Measurements from ENCODE around the gene NUDT16L1.

Gene NUDT16L1

DNA sequence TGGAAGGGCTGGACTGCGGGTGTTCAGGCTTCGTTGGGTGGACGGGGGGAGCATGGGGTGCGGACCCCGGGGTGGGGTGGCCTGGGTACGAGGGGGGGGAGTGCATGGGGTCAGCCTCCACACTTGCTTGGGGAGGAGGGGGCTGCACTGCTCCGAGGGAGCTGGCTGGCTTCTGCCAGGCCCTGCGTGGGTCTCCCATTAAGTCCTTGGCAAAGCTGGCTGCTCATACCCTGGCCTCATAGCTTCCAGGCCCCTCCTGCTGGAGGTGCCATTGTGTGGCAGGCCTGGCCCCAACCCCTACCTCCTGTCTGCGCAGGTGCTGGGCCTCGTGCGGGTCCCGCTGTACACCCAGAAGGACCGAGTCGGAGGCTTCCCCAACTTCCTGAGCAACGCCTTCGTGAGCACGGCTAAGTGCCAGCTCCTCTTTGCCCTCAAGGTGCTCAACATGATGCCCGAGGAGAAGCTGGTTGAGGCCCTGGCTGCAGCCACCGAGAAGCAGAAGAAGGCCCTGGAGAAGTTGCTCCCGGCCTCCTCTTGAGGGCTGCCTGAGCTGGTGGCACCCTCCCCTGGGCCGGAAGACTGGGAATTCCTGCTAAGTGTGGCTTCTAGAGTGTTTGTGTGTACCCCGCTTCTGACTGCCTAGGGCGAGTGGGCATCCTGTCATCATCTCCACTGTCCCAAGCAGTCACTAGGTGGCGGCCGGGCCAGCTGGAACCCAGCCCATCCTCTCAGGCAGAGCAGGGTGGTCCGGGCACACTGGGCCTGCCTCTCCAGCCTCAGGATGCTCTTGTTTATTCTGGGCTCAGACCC is 1.5 kb downstream of the NUDT16L1 start:
- no peak for DNase-seq (ENCODE audit: low read depth in 2 of 2)

DNA sequence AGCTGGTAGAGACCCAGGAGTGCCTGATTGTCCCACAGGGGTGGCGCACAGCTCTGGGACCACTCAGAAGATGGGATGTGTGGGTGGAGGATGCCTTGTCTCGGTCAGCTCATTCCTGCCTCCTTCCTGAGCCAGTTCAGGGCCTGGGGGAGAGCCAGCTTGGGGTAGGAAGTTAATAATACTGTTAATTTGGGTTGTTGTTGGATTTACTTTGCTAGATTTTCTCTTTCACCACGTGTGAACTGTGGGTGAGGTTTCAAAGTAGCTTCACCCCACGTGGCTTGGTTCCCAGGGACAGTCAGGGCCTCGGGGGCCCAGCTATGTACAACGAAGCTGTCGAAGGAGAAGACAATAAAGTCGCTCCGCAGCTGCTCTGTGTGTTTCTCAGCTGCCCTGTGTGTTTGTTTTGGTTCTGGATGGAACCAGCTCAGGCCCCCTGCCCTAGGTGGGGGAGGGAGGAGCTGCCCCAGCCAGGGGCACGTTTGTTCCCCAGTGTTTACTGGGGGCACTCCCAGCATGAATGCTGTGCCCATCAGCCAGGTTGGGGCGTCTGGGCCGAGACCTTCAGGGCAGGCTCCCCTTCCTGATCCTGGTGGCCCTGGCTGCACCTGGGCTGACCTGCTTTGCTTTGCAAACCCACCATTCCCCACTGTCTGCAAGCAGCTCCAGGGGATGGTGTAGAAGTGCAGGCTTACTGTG is 2.3 kb downstream of the NUDT16L1 start:
- no peak for DNase-seq (ENCODE audit: low read depth in 2 of 2)

DNA sequence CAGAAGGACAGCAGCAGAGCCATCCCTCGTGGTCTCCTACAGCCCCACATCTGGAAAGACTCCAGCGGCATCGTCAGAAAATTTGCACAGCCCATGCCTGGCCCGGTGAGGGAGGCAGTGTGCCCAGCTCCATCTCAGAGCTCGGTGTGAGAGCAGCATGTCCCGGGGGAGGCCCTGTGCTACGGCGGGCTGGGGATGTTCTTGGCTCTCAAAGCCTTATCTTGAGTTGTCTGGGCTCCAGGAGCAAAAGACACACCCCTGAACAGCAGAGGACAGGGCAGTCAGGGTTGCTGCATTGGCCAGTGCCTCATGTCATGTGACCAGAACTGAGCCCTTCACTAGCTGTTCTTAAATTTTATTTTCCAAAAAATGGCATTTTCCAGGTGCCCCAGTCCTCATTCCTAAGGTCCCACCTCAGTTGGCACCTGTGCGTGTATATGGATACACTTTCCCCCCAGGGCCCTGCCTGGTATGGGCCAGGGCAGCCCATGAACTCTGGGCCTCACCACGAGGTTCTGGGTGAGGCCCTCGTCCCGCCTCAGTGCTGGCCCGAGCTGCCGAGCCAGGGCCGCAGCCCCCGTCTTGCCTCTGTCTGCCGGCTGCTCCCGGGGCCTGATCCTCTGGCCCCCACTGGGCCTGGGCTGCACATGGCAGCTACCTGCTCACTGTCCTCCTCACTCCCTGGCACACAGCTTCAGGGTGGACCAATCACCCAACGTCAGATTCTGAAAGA is 3.0 kb downstream of the NUDT16L1 start:
- no peak for DNase-seq (ENCODE audit: low read depth in 2 of 2)

DNA sequence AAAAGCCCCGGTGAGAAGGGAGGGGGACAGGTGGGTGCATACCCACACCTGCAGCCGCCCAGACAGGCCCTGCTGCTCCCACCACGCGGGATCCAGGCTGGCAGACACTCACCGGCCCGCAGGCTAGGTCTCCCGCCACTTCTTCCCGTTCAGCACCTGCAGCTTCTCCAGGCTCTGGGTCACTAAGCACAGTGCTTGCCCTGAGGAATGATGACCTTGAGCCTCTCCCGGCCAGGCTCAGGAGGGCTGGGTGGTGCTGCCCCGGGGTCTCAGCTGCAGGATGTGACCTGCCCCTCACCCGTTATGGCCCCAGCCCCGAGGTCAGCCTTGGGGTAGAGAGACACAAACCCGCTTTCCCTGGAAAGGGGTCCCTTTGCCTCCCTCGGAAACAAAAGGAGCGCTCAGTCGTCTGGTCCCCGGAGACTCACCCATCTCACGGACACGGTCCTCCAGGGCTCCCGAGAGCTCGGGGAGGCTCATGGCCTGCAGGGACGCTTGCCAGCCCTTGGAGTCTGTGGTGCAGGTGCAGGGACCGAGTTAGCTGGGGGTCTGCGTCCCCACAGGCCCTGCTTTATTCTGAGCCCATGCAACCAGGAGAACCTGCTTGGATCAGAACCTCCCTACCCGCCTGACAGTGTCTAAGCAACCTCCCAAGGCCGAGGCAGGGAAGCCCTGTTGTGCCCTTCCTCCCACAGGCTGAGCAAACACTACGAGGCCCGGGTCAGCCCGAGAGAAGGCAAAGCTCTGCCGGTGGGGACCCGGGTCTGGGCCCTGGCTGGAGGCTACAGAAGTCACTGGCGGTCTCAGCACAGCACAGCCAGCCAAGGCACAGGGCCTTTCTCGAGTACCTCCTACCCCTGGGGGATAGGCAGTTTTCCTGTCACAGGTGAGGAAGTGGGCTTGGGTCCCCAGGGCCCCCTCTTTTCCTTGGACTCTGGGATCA is 3.8 kb downstream of the NUDT16L1 start:
- DNase-seq (ENCODE audit: low read depth in 2 of 2): no peak

GRCh38 chr16:4697848-4698291 is 4.5 kb downstream of the NUDT16L1 start:
- DNase-seq (ENCODE audit: low read depth in 2 of 2): no peak

- DNase-seq (ENCODE audit: low read depth in 2 of 2): no peak
Observed at GRCh38 chr16:4698321-4699045, 5.1 kb downstream of the NUDT16L1 start.

- no peak for DNase-seq (ENCODE audit: low read depth in 2 of 2)
Observed at GRCh38 chr16:4699046-4699556, 5.7 kb downstream of the NUDT16L1 start.

- no peak for DNase-seq (ENCODE audit: low read depth in 2 of 2)
Observed at GRCh38 chr16:4700380-4700996, 7.1 kb downstream of the NUDT16L1 start.

DNA sequence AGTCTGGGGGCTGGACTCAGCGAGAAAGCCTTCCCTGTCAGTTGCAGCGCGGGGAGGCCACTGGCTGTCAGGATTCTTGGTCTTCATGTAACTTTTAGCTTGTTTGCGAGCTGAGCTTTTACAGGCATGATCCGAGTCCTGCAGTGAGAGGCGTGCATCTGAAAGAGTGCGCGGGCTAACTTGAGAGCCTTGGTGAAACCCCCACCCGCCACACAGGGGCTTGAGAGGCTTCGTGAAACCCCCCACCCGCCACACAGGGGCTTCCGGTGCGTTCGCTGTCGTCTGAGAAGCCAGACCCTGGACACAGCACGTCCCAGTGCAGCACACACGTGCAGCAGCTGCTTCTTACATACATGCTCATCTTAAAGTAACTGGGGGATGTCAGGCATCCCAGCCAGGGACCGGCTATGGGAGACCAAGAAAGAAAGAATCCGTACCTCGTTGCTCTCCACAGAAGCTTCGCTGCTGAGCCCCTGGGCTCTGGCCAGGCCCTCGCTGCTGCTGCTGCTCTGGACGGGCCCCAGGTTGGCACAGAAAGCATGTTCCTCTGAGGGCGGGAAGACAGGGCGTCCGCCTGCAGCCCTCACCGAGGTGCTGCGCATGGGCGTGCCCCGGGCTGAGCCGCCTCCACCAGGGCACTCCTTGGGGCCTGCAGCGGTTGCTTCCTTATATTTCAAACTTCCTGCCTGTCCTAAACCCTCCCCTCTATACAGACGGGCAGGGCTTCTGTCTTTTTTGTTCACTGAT is 7.8 kb downstream of the NUDT16L1 start:
- no peak for DNase-seq (ENCODE audit: low read depth in 2 of 2)

DNA sequence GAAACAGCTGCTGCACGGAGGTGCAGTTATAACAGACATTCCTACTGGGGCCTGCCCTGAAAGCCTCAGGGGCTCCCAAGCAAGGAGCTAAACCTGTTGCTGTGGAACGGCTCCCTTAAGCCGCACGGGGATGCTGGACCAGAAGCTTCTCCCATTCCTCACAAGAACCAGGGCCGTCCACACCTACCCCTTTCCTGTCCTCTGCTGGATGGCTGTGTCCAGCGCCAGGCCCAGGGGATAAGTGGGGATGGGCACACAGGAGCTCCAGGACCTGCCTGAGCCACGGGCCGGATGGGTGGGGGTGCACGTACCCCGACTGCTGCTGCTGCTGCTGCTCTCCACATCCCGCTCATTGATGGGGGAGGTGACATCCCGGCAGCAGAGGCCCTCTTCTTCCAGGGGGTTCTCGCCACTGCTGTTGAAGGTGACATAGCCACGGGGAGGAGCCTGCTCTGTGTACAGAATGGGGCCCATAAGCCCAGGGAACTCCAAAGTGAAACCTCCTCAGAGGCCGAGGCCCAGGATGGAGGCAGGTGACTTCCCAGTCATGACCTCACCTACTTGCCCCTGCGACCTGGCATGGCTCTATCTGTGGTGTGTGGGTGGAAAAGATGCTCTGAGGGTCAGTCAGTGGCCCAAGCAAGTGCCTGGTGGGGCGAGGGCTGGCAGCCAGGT is 8.6 kb downstream of the NUDT16L1 start:
- no peak for DNase-seq (ENCODE audit: low read depth in 2 of 2)

GRCh38 chr16:4702466-4702808 is 9.1 kb downstream of the NUDT16L1 start:
- no peak for DNase-seq (ENCODE audit: low read depth in 2 of 2)

- DNase-seq (ENCODE audit: low read depth in 2 of 2): no peak
Observed at GRCh38 chr16:4703906-4704305, 10.5 kb downstream of the NUDT16L1 start.

DNA sequence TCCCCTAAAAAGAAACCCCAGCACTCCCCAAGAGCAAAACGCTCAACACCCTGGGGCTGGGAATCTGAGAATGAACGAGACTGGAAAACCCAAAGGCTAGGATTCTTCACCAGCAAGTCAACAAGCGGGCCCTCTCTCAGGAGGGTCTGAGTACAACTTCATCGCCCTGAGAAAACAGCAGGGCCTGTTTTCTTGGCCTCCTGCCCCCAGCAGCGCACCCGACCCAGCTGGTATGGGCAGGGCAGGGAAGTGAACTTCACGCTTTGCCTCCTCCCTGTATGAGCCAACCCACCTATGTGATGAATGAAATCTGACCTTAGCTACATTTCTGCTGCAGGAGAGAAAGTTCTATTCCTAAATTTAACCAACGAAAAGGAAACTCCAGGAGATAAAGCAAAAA is 11.1 kb downstream of the NUDT16L1 start:
- DNase-seq (ENCODE audit: low read depth in 2 of 2): no peak

- DNase-seq (ENCODE audit: low read depth in 2 of 2): no peak
Observed at GRCh38 chr16:4704913-4705312, 11.6 kb downstream of the NUDT16L1 start.

DNA sequence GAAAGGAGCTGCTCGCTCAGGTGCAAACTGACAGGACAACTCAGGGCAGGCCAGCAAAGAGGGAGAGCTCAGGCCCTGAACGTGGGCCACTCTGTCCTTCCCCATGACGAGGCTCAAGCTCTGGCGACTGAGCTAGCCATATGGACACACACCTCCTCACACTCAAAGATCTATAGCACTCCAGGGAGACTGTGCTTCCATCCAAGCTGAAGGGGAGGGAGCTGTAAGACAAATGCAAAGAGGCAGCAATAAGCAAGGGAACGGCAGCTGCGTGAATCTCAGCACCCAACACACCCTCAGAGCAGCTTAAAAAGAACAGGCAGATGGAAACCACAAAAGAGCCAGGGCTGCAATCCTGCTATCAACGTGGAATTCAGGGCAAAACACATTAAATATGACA is 13.5 kb downstream of the NUDT16L1 start:
- no peak for DNase-seq (ENCODE audit: low read depth in 2 of 2)

DNA sequence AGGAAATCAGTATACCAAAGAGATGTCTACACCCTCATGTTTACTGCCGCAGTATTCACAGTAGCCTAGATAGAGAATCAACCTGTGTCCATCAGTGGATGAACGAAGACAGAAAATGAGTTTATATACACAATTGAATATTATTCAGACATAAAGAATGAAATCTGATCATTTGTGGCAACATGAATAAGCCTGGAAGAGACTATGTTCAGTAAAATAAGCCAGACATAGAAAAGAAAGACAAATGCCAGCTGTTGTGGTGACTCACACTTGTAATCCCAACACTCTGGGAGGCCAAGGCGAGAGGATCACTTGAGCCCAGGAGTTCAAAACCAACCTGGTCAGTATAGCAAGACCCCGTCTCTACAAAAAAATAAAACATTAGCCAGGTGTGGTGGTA is 16.1 kb downstream of the NUDT16L1 start:
- DNase-seq (ENCODE audit: low read depth in 2 of 2): no peak

DNA sequence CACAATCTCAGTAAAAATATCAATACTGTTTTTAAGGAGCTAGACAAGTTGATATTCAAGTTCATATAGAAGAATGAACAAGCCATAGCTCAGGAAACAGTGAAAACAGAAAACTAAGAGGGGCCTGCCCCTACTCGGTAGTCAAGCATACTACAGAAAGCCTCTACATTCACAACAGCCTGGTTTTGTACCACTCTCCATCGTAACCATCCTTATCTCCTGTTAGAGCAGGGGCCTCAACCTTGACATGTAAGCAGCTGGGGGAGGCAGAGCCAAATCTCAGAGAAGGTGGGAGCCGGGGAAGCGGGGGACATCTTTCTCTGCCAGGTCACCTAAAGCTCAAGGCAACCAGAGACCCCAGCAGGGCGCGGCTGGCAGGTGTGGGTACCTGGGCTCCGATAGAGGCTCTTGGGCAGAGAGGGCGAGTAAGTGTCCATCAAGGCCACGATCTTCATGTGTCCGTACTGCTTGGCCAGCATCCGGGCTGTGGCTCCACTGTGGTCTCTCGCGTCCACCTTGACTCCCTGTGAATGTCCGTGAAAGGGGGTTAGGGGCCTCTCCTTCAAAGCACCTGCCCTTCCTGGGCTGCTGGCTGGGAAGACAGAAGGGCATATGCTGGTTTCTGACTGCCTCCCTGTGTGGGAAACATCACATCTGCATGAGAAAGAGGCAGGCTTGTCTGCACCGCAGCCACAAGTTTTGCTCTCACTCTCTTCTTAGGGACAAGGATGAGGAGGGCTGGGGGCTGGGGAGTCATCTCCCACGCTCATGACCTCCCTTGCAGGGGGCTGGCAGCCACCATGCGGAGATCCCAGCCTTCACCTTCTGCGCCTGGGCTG is 20.5 kb downstream of the NUDT16L1 start:
- DNase-seq (ENCODE audit: low read depth in 2 of 2): no peak

DNA sequence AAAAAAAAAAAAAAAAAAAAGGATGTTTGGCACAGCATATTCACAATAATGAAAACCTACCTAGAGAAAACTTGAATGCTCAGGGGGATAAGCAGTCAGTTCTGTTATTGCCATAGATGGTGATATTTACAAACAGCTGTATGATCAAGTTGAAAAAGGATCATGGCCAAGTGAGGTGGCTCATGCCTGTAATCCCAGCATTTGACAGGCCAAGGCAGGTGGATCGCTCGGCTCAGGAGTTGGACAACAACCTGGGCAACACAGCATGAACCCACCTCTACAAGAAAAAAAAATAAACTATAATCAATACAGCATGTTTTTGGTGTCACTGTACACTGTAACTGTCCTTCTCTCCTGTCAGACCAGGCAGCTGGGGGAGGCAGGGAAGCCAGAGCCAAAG is 21.6 kb downstream of the NUDT16L1 start:
- DNase-seq (ENCODE audit: low read depth in 2 of 2): no peak

Data from stimulated activated CD4-positive, alpha-beta T cell treated with anti-CD3 and anti-CD28 coated beads, Interleukin-1b, Interleukin-23, amount 100 ng/mL, for 1 hour (primary cell).